ENCODE measurements around the gene STPG4.

STPG4 gene

DNA sequence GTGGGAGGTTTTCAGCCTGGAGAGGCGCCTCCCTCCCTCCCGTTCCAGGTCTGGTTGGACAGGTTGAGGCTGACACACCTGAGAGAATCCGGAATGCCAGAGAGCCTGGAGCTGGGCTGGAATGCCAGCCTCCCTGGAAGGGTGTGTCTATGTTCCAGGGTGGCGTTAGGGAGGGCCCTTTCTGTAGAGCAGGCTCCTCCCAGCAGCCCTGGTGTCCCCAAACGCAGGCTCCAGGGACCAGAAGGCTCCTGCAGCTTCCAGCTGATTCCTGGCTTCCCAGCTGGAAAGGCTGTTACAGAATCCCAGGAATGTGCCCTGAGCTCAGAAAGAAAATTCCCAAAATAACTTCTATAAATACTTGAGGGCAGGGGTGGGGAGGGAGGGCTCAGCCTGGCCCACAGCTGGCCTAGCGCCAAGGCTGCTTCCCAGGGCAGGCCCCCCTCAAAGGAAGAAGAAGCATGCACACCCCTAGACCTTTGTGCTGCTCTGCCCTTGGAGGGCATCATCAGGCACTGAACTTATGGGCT, 85.4 kb downstream of the STPG4 start:
- no peak for DNase-seq

DNA sequence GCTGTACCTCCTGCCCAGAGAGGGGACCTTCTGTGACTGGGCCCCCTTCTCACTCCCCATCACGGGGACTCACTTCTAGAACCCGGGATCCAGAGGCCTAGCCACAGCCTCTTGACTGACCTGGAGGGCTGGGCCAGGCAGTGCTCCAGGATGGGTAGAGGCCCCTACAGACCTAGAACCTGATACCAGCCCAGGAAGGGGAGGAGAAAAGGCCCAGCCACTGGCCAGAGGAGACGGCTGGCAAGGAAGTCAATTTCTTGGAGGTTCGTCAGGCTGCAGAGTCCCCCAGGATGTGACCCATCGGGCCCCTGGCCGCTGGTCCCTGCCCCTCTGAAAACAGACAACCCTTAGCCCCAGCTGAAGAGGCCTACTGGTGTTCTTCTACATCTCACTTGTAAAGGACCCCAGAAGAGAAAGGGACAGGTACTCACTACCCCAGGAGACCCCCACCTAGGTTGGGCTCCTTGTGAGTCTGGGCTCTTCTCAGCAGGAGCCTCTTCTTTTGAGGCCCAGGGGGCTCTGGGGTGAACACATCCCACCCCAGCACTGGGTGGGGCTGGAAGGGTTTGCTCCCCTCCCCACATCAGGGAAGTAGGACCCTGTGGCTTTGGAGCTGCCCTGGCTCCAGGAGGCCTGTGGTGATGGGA, 86.0 kb downstream of the STPG4 start:
- DNase-seq: no peak

- DNase-seq: no peak
These were observed 87.2 kb downstream of the STPG4 start for GRCh38 chr2:47067788-47068407.

DNA sequence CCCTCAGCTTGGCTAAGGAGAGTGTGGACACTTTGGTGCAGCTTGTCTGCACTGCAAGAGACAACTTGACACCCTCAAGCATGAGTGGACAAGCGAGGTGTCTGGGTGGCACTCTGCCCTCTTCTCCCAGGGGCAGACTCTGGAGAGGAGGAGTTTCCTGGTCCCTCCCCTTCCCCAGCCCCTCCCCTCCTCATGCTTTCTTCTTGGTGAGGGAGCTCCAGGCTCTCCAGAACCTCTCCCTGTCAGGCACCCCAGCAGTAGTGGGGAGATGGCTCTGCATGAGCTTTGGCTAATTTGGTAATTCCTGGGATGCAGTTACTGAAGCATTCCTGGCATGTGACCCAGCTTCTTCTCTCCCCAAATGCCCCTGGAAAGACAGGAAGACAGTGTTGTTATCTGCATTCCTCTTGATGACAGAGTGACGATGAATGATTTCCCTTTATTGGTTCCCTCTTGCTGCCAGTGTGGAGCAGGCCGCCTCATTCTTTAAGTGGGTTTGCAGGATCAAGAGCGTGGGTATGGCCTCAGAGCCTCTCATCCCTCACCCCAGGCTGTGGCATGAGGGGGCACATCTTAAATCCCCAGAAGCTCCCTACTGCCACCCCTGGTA, 89.2 kb downstream of the STPG4 start:
- no peak for DNase-seq

DNA sequence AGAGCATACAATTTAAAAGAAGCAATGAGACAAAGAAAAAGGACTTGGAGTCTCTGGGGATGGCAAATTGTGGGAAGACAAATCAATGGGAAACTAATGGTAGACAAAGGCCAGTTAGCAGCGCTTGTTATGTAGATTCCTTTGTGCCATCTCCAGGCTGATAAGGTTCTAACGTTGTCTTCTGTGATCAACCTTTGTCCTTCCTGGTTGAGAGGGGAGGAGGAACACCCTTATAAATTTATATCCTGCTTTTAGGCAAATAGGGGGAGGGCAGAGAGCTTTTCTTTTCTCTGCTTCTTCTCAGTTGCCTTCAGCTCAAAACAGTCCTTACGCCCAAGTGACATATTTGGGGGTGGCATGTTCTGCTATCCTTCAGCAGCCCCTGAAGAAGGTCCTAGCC, 89.8 kb downstream of the STPG4 start:
- DNase-seq: no peak

DNA sequence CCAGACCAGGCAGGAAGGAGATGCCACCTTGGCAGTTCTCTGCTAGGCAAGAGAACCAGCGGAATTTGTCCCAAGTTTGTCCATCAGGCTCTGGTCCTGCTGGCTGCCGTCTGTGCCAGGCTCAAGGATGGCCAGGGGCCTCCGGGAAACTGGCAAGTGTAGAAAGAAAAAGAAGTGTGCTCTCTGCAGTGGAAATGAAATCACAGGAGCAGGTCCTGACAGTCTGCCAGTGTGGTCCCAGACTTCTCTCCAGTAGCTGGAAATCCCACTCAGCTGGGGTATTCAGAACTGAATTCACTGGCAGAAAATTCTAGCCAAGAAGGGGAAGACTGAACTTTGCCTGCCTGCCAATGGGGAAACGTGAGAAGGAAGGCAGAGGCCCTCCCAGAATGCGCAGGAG, 91.0 kb downstream of the STPG4 start:
- no peak for DNase-seq

GRCh38 chr2:47063538-47063930, 91.6 kb downstream of the STPG4 start:
- no peak for DNase-seq

DNA sequence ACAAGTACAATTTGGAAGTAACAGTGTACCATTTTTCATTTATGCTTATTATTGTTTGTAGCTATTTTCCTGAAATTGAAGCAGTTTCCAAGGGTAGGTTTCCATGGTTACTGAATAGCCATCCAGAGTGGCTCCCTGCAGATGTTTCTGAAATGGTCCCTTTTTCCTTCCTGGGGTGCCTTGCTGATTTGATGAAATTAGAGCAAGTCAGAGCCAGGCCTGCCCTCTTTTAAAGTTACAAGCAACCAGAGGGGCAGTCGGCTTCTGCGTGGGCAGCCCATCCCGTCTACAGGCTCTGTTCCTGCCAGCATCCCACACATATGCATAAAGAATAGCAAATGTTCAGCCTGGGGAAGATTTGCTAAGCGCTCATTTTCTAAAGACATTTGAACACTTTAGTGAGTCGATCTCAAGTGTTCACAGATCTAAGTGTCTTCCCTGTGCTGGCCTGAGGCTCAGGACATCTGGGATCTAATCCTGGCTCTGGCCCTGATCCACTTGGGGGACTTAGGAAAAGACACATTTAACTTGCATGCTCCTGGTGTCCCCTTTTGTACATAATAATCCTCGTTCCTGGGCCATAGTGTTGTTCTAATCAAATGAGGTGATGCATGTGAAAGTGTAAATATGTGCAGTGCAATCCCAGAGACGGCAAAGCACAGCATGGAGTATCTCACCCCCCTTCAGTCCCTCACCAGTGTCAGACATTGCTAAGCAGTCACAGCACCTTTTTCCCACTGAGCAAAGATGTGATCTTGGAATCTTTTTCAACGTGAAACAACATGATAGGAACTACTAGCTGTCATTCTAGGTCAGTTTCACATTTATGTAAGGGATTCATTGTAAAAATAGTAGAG, 92.2 kb downstream of the STPG4 start:
- DNase-seq: no peak

DNA sequence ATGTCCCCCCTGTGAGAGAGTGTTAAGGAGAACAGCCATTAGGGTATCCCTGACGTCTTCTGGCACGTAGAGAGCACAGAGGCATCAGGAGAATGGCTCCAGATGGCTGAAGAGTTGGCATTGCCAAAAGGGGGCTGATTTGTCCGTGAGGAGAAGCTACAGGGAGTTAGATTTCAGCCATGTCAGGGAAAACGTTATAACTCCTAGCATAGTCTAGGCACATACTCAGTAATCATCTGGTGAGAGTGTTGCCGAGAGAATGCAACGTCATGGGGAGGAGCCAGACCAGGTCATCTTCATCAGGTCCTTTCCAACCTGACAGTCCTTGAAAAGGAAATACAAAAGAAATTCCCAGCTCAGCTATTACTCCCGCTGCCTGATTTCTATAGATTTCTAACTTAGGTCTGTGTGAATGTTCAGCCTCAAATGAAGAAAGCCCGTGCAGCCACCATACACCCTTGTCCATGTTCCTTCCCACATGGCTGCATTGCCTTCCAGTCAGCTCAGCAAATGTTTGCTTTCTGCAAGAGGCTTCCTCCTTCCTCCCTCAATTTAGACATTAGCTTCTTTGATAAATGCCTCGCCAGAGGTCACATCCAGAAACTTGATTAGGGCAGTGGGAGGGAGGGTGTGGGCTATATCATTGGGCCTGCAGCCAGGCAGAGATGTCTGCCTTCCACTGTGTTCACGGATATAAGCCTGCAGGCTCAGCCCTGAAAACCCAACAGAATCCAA, 93.0 kb downstream of the STPG4 start:
- no peak for DNase-seq

GRCh38 chr2:47060652-47061170, 94.4 kb downstream of the STPG4 start:
- DNase-seq: no peak

DNA sequence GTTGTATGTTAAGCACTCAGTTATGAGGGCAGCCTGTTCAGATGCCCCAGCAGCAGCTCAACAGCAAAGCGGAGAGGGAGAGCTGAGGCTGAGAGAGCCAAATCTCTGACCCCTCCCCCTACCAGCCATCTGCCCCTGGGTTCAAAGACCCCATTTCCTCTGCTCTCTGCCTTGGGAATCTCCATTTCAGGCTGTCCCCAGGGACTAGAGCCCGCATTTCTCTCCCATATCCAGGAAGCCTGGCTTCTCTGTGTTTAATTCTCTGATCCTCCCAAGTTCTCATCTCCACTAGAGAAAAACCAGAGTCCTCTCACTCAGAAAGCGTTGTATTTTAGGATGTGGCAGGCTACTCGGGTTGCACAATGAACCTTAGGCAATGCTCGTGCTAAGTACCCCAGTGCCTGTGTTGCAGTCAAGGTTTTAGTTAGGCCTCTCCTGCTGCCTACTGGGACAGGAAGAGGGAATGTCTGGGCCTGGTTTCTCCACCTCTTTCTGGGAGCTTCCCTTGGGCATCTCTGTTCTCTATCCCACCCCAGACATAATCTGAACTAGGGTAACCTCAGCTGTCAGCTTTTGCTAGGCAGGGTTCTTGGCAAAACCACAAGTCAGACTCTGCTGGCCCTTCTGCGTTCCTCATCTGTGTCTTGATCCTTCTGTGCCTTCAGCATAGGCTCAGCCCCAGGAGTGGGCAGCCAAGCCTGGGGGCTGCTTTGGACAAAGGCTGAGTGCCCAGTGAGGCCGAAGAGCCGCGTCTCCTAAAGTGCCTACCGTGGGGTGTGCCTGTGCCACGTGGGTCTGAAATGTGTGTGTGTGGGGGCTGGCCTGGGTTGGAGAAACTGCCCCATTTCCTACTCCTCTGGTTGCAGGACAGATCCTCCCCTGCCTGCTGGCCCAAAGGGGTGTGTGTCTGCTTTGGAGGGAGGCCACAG, 96.8 kb downstream of the STPG4 start:
- no peak for DNase-seq

GRCh38 chr2:47057687-47058002, 97.5 kb downstream of the STPG4 start:
- DNase-seq: peak; percentile 13

- DNase-seq: no peak
These were observed 98.0 kb downstream of the STPG4 start for GRCh38 chr2:47056868-47057686.

DNA sequence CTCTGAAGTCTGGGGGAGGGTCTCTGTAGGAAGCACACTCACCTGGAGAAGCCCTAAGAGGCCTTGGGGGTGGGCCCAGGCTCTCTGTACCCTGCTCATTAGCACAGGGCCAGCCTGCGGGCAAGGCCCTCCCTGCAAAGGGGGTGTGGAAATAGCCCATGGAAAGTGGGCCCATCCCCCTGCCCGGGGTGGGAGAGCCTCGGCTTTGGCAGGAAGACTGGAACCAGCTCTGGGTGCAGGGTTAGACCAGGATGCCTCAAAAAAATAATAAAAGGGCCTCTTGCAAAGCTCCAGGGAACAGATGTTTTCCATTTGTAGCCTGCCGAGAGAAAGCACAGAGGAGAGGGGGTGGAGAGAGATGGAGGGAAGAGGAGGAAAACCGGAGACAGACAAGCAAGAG, 98.7 kb downstream of the STPG4 start:
- DNase-seq: no peak

DNA sequence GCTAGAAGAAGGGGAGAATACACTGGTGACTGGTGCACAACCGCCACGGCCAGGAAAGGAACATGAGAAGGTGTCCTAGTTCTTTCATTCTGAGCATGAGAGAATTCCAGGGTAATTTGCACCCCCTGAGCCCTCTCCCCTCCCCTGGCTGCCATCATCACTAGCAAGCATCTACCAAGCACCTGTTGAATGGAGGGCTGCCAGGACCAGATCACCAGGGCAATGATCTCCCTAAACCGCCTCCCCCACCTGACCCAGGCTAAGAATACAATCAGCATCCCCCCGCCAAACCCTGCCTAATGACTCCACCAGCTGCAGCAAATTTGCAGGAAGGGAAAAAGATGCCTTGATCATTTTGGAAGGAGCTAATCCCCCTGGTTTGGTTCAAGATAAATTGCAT, 100.2 kb downstream of the STPG4 start:
- DNase-seq: no peak

- DNase-seq: no peak
These were observed 101.0 kb downstream of the STPG4 start for GRCh38 chr2:47054036-47054555.

- no peak for DNase-seq
These were observed 102.3 kb downstream of the STPG4 start for GRCh38 chr2:47052847-47053246.

DNA sequence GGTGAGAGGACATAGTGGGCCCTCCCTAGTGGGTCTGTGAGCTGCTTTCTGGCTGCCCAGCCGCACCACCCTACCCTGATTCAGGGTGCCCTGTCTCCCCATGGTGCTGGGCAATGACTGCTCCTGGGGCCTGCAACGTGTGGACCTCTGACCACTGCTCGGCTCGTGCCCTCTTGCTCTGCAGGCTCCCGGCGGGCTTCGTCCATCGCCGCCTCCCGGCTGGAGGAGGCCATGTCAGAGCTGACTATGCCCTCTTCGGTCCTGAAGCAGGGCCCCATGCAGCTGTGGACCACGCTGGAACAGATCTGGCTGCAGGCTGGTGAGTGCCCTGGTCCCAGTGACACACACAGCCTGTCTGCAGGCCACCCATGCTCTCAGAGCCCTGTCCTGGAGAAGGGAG, 103.5 kb downstream of the STPG4 start:
- DNase-seq: no peak

DNA sequence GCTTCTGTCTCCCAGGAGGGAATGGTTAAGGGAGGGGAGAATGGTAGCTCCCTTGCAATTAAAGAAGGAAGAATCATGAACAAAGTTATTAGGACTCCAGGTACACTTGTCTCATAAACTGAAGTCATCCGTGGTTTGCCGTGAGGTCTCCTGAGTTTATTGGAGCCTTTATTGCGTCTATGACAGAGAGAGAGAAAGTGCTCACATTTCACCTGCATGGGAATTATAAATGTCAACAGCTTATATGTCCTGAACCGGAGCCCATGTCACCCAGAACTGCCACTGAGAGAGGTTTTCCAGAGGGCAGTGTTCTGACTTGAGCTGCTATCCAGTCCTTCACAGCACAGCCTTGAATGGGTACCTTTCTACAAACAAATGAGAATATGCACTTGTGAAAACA, 104.3 kb downstream of the STPG4 start:
- DNase-seq: no peak

DNA sequence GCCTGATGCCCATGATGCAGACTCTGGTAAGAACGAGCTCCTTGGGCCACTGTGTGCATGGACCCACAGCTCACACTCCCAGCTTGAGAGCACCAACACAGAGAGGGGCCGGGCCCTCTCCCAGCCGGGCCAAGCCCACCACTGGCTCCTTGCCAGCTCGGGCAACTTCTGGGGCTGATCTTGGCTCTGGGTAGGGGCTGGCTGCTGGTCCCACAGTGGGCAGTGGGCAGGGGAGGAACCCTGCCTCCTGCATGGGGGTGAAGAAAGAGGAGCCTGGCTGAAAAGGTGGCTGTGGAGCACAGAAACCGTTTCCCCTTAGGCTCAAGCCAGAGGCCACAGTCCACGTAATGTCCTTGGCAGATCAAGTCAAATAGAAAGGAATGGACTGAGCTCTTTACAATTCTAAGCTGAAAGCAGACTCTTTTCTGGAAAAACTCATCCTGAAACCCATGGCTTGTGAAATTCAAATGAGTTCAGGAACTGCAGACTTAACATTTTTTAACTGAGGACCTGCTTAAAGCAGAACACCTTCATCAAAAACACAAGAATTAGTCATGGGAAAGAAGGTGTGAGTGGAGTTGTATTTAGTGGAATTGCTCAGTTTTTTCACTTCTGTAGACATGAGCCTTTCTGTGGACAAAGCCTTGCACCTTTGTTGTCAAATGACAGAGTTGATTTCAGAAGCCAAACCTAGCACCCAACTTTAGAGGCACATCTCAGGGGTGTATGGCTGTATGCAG, 104.9 kb downstream of the STPG4 start:
- DNase-seq: no peak
